ENCODE measurements around the gene HTATIP2. TPM values are rescaled to one million over a fixed set of nuclear protein-coding genes. Genes with fewer than 3 reads are reported as not detected.

HTATIP2 gene
- polyA plus RNA-seq, 1 of the 3 experiments (the other 2 are of a cell fraction): not detected

DNA sequence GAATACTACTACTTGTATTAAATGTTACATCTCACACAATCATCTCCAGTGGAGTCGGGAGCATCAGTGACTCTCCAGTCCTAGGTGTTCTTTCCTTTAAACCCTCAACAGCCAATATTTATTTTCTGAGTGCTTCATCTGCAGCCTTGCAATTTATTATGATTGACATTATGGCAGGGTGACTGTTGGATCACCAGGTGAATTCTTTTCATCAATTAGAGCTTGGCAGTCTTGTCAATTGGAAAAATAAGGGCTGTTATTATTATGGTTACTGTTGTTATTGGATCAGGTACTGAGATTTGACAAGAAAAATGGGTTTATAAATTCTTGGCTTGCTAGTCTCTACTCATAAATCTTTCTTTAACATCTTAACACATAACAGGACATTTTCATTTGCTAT, 27.5 kb upstream of the HTATIP2 start:
- peaks cover 0 to 2% of the 10 kb centered on the region in 2 experiments; a peak in 1 of 4 replicates for H3K4me1 ChIP-seq (ENCODE audit: control insufficient read depth in 1 of 2, insufficient read depth in 2 of 2, low read depth in 1 of 2, low read length in 1 of 2)
- POLR2A ChIA-PET: no interaction called here
- no peaks in the 10 kb centered on the region for H3K9me2 ChIP-seq
- no peaks in the 10 kb centered on the region for H3K79me2 ChIP-seq (ENCODE audit: insufficient read depth)
- DNase-seq: no peak
- TF ChIP-seq RCOR1 (IDR thresholded peaks at IDR 0.05; ENCODE audit: low read length): no peak
- TF ChIP-seq, protein P1, sequence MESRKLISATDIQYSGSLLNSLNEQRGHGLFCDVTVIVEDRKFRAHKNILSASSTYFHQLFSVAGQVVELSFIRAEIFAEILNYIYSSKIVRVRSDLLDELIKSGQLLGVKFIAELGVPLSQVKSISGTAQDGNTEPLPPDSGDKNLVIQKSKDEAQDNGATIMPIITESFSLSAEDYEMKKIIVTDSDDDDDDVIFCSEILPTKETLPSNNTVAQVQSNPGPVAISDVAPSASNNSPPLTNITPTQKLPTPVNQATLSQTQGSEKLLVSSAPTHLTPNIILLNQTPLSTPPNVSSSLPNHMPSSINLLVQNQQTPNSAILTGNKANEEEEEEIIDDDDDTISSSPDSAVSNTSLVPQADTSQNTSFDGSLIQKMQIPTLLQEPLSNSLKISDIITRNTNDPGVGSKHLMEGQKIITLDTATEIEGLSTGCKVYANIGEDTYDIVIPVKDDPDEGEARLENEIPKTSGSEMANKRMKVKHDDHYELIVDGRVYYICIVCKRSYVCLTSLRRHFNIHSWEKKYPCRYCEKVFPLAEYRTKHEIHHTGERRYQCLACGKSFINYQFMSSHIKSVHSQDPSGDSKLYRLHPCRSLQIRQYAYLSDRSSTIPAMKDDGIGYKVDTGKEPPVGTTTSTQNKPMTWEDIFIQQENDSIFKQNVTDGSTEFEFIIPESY (IDR thresholded peaks at IDR 0.05; ENCODE audit: borderline replicate concordance, low read depth): no peak
- H3K9me3 ChIP-seq: no peaks in the 10 kb centered on the region
- H3K27me3 ChIP-seq (ENCODE audit: insufficient read depth): peaks cover 4% of the 10 kb centered on the region; the same call in 1 of the 2 replicates
- WGBS (ENCODE audit: low lambda C conversion rate): 48% methylated on average over 1 of the region's 1 CpG
- H3F3A ChIP-seq (replicated peaks; ENCODE audit: insufficient read depth): no peaks in the 10 kb centered on the region
- no peaks in the 10 kb centered on the region for H4K20me1 ChIP-seq (ENCODE audit: insufficient read depth)
- no peak overlapping the region for H3K4me3 ChIP-seq (ENCODE audit: low read depth in 2 of 2, low read length in 1 of 2)
- H3K27ac ChIP-seq (ENCODE audit: low read depth in 2 of 2, low read length in 1 of 2): no peak overlapping the region
- H3K36me3 ChIP-seq (replicated peaks in 1 of 2; ENCODE audit: control insufficient read depth in 1 of 2, insufficient read depth in 2 of 2, low read length in 1 of 2): no peaks in the 10 kb centered on the region
- H3K4me2 ChIP-seq: no peak overlapping the region
- no peak overlapping the region for H3K9ac ChIP-seq
- H2AFZ ChIP-seq (ENCODE audit: low read depth): no peak overlapping the region
- CTCF ChIA-PET: interaction anchor here (0.9 to 14.5 kb wide), 8 partner anchors 9 to 209 kb away, joined by 3 to 208 read pairs (median 4); partner anchors contain the start of gene DBX1

DNA sequence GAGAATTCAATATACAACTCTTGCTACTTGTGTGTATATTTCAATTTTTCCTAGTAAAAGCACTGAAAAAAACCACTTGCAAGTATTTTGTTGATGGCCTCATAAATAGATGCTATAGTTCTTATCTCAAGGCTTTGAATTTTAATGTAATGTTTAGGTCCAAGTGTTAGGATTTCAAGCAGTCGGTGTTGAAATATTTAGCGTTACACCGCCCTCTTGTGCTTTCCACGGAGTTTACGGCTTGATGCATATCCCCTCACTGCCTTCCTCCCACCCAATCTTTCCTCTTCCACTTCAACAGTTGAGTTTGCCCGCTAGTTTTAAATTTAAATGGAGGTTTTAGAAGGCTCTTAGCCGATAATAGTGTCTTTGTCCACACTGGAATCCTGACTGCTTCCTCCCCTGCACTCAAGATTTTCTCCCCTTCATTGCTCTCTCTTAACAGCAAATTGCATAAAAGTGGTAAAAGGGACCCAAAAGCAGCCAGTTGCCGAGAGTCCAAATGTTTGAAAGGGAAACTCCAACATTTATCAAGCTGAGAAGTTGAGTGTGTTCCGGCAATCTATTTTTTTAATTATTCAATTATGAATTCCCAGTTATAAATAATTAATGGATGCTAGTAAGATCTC, 25.9 kb upstream of the HTATIP2 start:
- H3K4me3 ChIP-seq (ENCODE audit: low read depth in 2 of 2, low read length in 1 of 2): no peak overlapping the region; a peak in 1 of 4 replicates
- H3K9me2 ChIP-seq: no peaks in the 10 kb centered on the region
- WGBS (ENCODE audit: low lambda C conversion rate): 22% methylated on average over 9 of the region's 9 CpGs
- no peak overlapping the region for H3K9ac ChIP-seq
- no peaks in the 10 kb centered on the region for H3K79me2 ChIP-seq (ENCODE audit: insufficient read depth)
- ChIA-PET POLR2A (no interaction called here), CTCF (interaction anchor here (0.6 to 14.5 kb wide), 13 partner anchors 11 to 431 kb away, joined by 3 to 208 read pairs (median 6); partner anchors contain the start of gene DBX1)
- DNase-seq: peak; percentile 74
- H2AFZ ChIP-seq (ENCODE audit: low read depth): no peak overlapping the region
- peaks cover 0 to 3% of the 10 kb centered on the region in 2 experiments; a peak in 1 of 4 replicates for H3K4me1 ChIP-seq (ENCODE audit: control insufficient read depth in 1 of 2, insufficient read depth in 2 of 2, low read depth in 1 of 2, low read length in 1 of 2)
- no peaks in the 10 kb centered on the region for H3K9me3 ChIP-seq
- H3K4me2 ChIP-seq: no peak overlapping the region
- H3F3A ChIP-seq (replicated peaks; ENCODE audit: insufficient read depth): no peaks in the 10 kb centered on the region
- no peaks in the 10 kb centered on the region for H3K36me3 ChIP-seq (replicated peaks in 1 of 2; ENCODE audit: control insufficient read depth in 1 of 2, insufficient read depth in 2 of 2, low read length in 1 of 2)
- peaks cover 4% of the 10 kb centered on the region; the same call in 1 of the 2 replicates for H3K27me3 ChIP-seq (ENCODE audit: insufficient read depth)
- no peaks in the 10 kb centered on the region for H4K20me1 ChIP-seq (ENCODE audit: insufficient read depth)
- no peak overlapping the region for H3K27ac ChIP-seq (ENCODE audit: low read depth in 2 of 2, low read length in 1 of 2)
- TF ChIP-seq USF2 (IDR thresholded peaks at IDR 0.05; ENCODE audit: borderline replicate concordance, low read depth, low read length): no peak
- no peak for TF ChIP-seq NRF1 (IDR thresholded peaks at IDR 0.05; ENCODE audit: low read depth, low read length)
- TF ChIP-seq MAX (IDR thresholded peaks at IDR 0.05; ENCODE audit: low read depth): no peak
- no peak for TF ChIP-seq FOXJ3 (CRISPR knock-in tag; IDR thresholded peaks at IDR 0.05)
- TF ChIP-seq EP300 (IDR thresholded peaks at IDR 0.05; ENCODE audit: borderline replicate concordance in 1 of 2, low read depth in 1 of 2, low read length in 1 of 2): no peak
- TF ChIP-seq TEAD4 (IDR thresholded peaks at IDR 0.05; ENCODE audit: borderline replicate concordance, insufficient read depth): no peak
- TF ChIP-seq, protein P2, sequence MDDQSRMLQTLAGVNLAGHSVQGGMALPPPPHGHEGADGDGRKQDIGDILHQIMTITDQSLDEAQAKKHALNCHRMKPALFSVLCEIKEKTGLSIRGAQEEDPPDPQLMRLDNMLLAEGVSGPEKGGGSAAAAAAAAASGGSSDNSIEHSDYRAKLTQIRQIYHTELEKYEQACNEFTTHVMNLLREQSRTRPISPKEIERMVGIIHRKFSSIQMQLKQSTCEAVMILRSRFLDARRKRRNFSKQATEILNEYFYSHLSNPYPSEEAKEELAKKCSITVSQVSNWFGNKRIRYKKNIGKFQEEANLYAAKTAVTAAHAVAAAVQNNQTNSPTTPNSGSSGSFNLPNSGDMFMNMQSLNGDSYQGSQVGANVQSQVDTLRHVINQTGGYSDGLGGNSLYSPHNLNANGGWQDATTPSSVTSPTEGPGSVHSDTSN (IDR thresholded peaks at IDR 0.05): no peak
- TF ChIP-seq FOSL2 (IDR thresholded peaks at IDR 0.05; ENCODE audit: borderline replicate concordance, low read depth): no peak
- TF ChIP-seq EZH2phosphoT487 (IDR thresholded peaks at IDR 0.05; ENCODE audit: borderline replicate concordance, low read depth): no peak
- TF ChIP-seq, protein P3, sequence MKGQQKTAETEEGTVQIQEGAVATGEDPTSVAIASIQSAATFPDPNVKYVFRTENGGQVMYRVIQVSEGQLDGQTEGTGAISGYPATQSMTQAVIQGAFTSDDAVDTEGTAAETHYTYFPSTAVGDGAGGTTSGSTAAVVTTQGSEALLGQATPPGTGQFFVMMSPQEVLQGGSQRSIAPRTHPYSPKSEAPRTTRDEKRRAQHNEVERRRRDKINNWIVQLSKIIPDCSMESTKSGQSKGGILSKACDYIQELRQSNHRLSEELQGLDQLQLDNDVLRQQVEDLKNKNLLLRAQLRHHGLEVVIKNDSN (IDR thresholded peaks at IDR 0.05; ENCODE audit: borderline replicate concordance, low read depth): no peak
- TF ChIP-seq MEF2A (IDR thresholded peaks at IDR 0.05; ENCODE audit: borderline replicate concordance, low read depth): no peak
- no peak for TF ChIP-seq GATA2 (CRISPR knock-in tag; IDR thresholded peaks at IDR 0.05)
- TF ChIP-seq YY1 (IDR thresholded peaks at IDR 0.05; ENCODE audit: low read depth): no peak
- TF ChIP-seq MXI1 (IDR thresholded peaks at IDR 0.05; ENCODE audit: low read depth, low read length): no peak
- no peak for TF ChIP-seq JUND (IDR thresholded peaks at IDR 0.05)
- TF ChIP-seq SMC3 (IDR thresholded peaks at IDR 0.05; ENCODE audit: low read depth, low read length): peak; percentile 75
- TF ChIP-seq RXRA (IDR thresholded peaks at IDR 0.05; ENCODE audit: borderline replicate concordance, low read depth): no peak
- peak; percentile 92 for TF ChIP-seq RAD21 (IDR thresholded peaks at IDR 0.05; ENCODE audit: low read length)
- TF ChIP-seq GABPA (IDR thresholded peaks at IDR 0.05; ENCODE audit: low read depth): no peak
- no peak for TF ChIP-seq TCF12 (IDR thresholded peaks at IDR 0.05)
- TF ChIP-seq FOXM1 (IDR thresholded peaks at IDR 0.05; ENCODE audit: low read depth): no peak
